ENCODE results near the gene PSPN.
A peak's percentile ranks its signal among the peaks of the same experiment; 100 is the strongest.

PSPN gene

DNA sequence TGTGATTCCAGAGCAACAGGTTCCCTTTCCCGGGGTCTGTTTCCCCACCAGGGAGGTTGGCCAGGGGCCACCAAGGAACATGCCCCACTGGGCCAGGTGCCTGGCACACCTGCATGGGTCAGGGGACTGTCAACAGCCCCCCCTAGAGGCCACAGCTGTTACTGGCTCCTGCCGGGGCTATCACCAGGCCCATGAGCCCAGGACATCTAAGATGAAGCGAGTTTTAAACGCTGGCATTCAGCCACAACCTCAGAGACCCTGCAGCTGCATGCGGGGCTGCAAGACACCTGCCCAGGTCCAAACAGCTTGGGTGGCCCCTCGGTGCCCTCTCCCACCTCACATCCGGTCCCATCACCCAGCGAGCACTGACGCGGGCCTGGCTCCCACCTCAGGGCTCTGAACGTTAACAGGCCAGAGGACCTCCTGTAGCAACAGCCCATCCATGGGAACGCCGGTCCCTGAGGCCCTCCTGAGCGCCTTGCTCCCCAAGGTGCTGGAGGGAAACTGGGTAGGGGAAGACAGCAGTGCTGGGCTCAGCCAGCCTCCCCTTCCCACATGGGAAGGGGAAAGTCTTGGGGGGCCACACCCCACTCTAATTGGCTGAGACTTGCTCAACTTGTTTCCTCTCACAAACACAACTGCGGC lies 36.8 kb upstream of the PSPN start (continued):
- TF ChIP-seq, protein P1, sequence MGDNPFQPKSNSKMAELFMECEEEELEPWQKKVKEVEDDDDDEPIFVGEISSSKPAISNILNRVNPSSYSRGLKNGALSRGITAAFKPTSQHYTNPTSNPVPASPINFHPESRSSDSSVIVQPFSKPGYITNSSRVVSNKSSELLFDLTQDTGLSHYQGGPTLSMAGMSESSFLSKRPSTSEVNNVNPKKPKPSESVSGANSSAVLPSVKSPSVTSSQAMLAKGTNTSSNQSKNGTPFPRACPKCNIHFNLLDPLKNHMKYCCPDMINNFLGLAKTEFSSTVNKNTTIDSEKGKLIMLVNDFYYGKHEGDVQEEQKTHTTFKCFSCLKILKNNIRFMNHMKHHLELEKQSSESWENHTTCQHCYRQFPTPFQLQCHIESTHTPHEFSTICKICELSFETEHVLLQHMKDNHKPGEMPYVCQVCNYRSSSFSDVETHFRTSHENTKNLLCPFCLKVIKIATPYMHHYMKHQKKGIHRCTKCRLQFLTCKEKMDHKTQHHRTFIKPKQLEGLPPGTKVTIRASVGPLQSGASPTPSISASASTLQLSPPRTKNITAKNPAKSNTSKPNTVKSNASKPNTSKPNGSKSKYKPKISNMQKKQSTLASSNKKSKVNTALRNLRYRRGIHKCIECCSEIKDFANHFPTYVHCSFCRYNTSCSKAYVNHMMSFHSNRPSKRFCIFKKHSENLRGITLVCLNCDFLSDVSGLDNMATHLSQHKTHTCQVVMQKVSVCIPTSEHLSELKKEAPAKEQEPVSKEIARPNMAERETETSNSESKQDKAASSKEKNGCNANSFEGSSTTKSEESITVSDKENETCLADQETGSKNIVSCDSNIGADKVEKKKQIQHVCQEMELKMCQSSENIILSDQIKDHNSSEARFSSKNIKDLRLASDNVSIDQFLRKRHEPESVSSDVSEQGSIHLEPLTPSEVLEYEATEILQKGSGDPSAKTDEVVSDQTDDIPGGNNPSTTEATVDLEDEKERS (tag by site-specific recombination; IDR thresholded peaks at IDR 0.05), result no peak
- TF ChIP-seq, protein P2, sequence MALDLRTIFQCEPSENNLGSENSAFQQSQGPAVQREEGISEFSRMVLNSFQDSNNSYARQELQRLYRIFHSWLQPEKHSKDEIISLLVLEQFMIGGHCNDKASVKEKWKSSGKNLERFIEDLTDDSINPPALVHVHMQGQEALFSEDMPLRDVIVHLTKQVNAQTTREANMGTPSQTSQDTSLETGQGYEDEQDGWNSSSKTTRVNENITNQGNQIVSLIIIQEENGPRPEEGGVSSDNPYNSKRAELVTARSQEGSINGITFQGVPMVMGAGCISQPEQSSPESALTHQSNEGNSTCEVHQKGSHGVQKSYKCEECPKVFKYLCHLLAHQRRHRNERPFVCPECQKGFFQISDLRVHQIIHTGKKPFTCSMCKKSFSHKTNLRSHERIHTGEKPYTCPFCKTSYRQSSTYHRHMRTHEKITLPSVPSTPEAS (tag by site-specific recombination; IDR thresholded peaks at IDR 0.05), result no peak
- TF ChIP-seq ZNF610 (tag by site-specific recombination; IDR thresholded peaks at IDR 0.05; ENCODE audit: borderline replicate concordance), result no peak
- TF ChIP-seq, protein P3, sequence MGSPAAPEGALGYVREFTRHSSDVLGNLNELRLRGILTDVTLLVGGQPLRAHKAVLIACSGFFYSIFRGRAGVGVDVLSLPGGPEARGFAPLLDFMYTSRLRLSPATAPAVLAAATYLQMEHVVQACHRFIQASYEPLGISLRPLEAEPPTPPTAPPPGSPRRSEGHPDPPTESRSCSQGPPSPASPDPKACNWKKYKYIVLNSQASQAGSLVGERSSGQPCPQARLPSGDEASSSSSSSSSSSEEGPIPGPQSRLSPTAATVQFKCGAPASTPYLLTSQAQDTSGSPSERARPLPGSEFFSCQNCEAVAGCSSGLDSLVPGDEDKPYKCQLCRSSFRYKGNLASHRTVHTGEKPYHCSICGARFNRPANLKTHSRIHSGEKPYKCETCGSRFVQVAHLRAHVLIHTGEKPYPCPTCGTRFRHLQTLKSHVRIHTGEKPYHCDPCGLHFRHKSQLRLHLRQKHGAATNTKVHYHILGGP (tag by site-specific recombination; IDR thresholded peaks at IDR 0.05), result no peak
- no peak for TF ChIP-seq ZNF10 (tag by site-specific recombination; IDR thresholded peaks at IDR 0.05)
- TF ChIP-seq ZNF423 (tag by site-specific recombination; IDR thresholded peaks at IDR 0.05), result peak; percentile 32; the same call in 1 of the 2 replicates
- TF ChIP-seq, protein P4, sequence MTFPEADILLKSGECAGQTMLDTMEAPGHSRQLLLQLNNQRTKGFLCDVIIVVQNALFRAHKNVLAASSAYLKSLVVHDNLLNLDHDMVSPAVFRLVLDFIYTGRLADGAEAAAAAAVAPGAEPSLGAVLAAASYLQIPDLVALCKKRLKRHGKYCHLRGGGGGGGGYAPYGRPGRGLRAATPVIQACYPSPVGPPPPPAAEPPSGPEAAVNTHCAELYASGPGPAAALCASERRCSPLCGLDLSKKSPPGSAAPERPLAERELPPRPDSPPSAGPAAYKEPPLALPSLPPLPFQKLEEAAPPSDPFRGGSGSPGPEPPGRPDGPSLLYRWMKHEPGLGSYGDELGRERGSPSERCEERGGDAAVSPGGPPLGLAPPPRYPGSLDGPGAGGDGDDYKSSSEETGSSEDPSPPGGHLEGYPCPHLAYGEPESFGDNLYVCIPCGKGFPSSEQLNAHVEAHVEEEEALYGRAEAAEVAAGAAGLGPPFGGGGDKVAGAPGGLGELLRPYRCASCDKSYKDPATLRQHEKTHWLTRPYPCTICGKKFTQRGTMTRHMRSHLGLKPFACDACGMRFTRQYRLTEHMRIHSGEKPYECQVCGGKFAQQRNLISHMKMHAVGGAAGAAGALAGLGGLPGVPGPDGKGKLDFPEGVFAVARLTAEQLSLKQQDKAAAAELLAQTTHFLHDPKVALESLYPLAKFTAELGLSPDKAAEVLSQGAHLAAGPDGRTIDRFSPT (tag by site-specific recombination; IDR thresholded peaks at IDR 0.05), result peak; percentile 44; the same call in 1 of the 2 replicates
- no peak for TF ChIP-seq ZNF114 (tag by site-specific recombination; IDR thresholded peaks at IDR 0.05)
- no peak for TF ChIP-seq ZNF707 (tag by site-specific recombination; IDR thresholded peaks at IDR 0.05)
- TF ChIP-seq ZNF660 (tag by site-specific recombination; IDR thresholded peaks at IDR 0.05), result no peak
- no peak for TF ChIP-seq ZNF76 (tag by site-specific recombination; IDR thresholded peaks at IDR 0.05; ENCODE audit: borderline replicate concordance, low read depth)
- TF ChIP-seq SCRT2 (tag by site-specific recombination; IDR thresholded peaks at IDR 0.05), result peak; percentile 92
- TF ChIP-seq ZNF677 (tag by site-specific recombination; IDR thresholded peaks at IDR 0.05), result no peak
- TF ChIP-seq ZNF623 (tag by site-specific recombination; IDR thresholded peaks at IDR 0.05), result no peak

DNA sequence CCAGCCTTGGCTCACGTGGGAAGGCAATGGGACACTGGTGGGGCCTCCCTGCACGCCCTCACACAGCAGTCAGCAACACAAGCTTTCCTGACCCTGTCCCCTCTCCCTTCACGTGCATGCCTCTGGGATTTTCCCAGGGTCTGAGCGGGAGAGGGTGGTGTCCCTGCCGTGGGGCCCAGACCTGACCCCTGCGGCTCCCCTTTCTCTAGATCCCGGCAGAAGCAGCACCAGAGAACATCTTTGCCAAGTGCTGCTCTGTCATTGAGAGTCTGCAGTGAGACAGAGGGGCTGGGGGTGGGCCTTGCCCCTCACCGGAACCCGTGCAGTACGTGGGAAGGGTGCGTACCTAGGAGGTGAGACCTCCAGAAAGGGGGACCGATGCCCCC lies 36.3 kb upstream of the PSPN start:
- CTCF ChIA-PET, result interaction anchor here (1.0 kb wide), 1 partner anchor 19 kb away, joined by 5 read pairs; the partner anchor contains the start of gene GTF2F1
- POLR2A ChIA-PET, result no interaction called here
- TF ChIP-seq IKZF3 (tag by site-specific recombination; IDR thresholded peaks at IDR 0.05), result peak; percentile 46
- TF ChIP-seq ZBTB8A (tag by site-specific recombination; IDR thresholded peaks at IDR 0.05), result no peak
- TF ChIP-seq ZIC2 (tag by site-specific recombination; IDR thresholded peaks at IDR 0.05), result 0 out of 2 replicates have a peak, but pooled peaks have one; percentile 12
- no peak for TF ChIP-seq ZNF2 (tag by site-specific recombination; IDR thresholded peaks at IDR 0.05)
- TF ChIP-seq, protein P5, sequence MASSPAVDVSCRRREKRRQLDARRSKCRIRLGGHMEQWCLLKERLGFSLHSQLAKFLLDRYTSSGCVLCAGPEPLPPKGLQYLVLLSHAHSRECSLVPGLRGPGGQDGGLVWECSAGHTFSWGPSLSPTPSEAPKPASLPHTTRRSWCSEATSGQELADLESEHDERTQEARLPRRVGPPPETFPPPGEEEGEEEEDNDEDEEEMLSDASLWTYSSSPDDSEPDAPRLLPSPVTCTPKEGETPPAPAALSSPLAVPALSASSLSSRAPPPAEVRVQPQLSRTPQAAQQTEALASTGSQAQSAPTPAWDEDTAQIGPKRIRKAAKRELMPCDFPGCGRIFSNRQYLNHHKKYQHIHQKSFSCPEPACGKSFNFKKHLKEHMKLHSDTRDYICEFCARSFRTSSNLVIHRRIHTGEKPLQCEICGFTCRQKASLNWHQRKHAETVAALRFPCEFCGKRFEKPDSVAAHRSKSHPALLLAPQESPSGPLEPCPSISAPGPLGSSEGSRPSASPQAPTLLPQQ (tag by site-specific recombination; IDR thresholded peaks at IDR 0.05), result peak; percentile 70
- no peaks in the 10 kb centered on the region for H3K4me1 ChIP-seq (ENCODE audit: control insufficient read depth, insufficient read depth, low read length)
- H3K27ac ChIP-seq (ENCODE audit: extremely low read depth, low read depth, low read length), result no peak overlapping the region
- peaks cover 3 to 35% of the 10 kb centered on the region in 2 experiments; a peak in 2 of 3 replicates for H3K36me3 ChIP-seq (ENCODE audit: control insufficient read depth in 2 of 2, insufficient read depth in 1 of 2, low read length in 2 of 2)
- no peaks in the 10 kb centered on the region for H3K9me3 ChIP-seq (ENCODE audit: control insufficient read depth, insufficient read depth, low read depth, low read length)
- H3K4me3 ChIP-seq (ENCODE audit: low read depth, low read length), result no peak overlapping the region

All from HEK293 (cell line).